Karpas-422 (cell line): Measurements from ENCODE around the gene TSC2. TPM values are rescaled to one million over a fixed set of nuclear protein-coding genes. Genes with fewer than 3 reads are reported as not detected.

ENCODE experiments used
- DNase-seq: peaks from one replicate; pipeline ENCODE4 v3.0.0-alpha.2; 2015
- H2AFZ ChIP-seq: fragments of 200-600 bp; sonication (generic); 2 replicates; pipeline ENCODE4 v1.6.1; 2014; ENCODE audit warnings: antibody characterized with exemption, low read length, mixed read lengths
- H3K27ac ChIP-seq: fragments of 200-600 bp; sonication (generic); 2 replicates; pipeline ENCODE4 v1.5.1; 2014; ENCODE audit warnings: mild to moderate bottlenecking, low read length, moderate library complexity
- H3K27me3 ChIP-seq: fragments of 200-600 bp; sonication (generic); 2 replicates; pipeline ENCODE4 v1.6.1; 2014; ENCODE audit warnings: low read length, mixed read lengths
- H3K36me3 ChIP-seq: fragments of 200-600 bp; sonication (generic); 2 replicates; pipeline ENCODE4 v1.6.1; 2014; ENCODE audit warnings: low read length, mixed read lengths; ENCODE audit not compliant: insufficient read depth
- H3K4me1 ChIP-seq: fragments of 200-600 bp; sonication (generic); 2 replicates; pipeline ENCODE4 v1.6.1; 2014; ENCODE audit warnings: mild to moderate bottlenecking, low read length, mixed read lengths
- H3K4me2 ChIP-seq: fragments of 200-600 bp; sonication (generic); 2 replicates; pipeline ENCODE4 v1.6.1; 2014; ENCODE audit warnings: low read length, low read depth, mild to moderate bottlenecking; ENCODE audit not compliant: poor library complexity, severe bottlenecking
- H3K4me3 ChIP-seq: fragments of 200-600 bp; sonication (generic); 2 replicates; pipeline ENCODE4 v1.5.1; 2014; ENCODE audit warnings: mild to moderate bottlenecking, antibody characterized with exemption, low read length, mixed read lengths
- H3K79me2 ChIP-seq: fragments of 200-600 bp; sonication (generic); 2 replicates; pipeline ENCODE4 v1.6.1; 2014; ENCODE audit warnings: mild to moderate bottlenecking, low read length, mixed read lengths
- H3K9ac ChIP-seq: fragments of 200-600 bp; sonication (generic); 2 replicates; pipeline ENCODE4 v1.6.0; 2014; ENCODE audit warnings: low read length
- H3K9me2 ChIP-seq: fragments of 200-600 bp; sonication (generic), shearing (Covaris generic); replicated peaks from 2 replicates; pipeline ENCODE4 v1.6.0; 2014; ENCODE audit warnings: mild to moderate bottlenecking, low read length, moderate library complexity; ENCODE audit not compliant: insufficient read depth
- H3K9me3 ChIP-seq: fragments of 300-700, 200-600 bp; sonication (generic); 2 replicates; pipeline ENCODE4 v1.6.1; 2014; ENCODE audit warnings: low read length, mixed read lengths
- H4K20me1 ChIP-seq: fragments of 200-600 bp; sonication (generic); 2 replicates; pipeline ENCODE4 v1.6.1; 2014; ENCODE audit warnings: mild to moderate bottlenecking, antibody characterized with exemption, low read length, low read depth; ENCODE audit not compliant: insufficient read depth
- total RNA-seq: library from RNA; depleted of rRNA; stranded (reverse); fragments of >200 nt; shearing (Covaris generic); gene quantifications from 2 replicates; pipeline ENCODE4 v1.2.3, GENCODE V29; 2014; ENCODE audit warnings: low replicate concordance

TSC2 gene
- total RNA-seq, 1 experiment from 2014 or later, result 33.3 TPM

- Histone ChIP-seq H3K4me1 (no peaks in the 10 kb centered on the region), H3K36me3 (peaks cover 1% of the 10 kb centered on the region), H2AFZ (no peak overlapping the region), H3K9ac (no peak overlapping the region), H3K9me2 (no peaks in the 10 kb centered on the region), H3K4me3 (no peak overlapping the region), H3K79me2 (no peaks in the 10 kb centered on the region), H3K27ac (no peak overlapping the region), H3K27me3 (no peaks in the 10 kb centered on the region), H4K20me1 (no peaks in the 10 kb centered on the region), H3K4me2 (no peak overlapping the region), H3K9me3 (no peaks in the 10 kb centered on the region)
- DNase-seq, result no peak
These were observed 13.2 kb downstream of the TSC2 start for GRCh38 chr16:2061023-2061422.

GRCh38 chr16:2061526-2061925 lies 13.7 kb downstream of the TSC2 start:
- Histone ChIP-seq H3K27ac (no peak overlapping the region), H3K36me3 (peaks cover 5% of the 10 kb centered on the region), H3K9ac (no peak overlapping the region), H3K79me2 (no peaks in the 10 kb centered on the region), H3K9me2 (no peaks in the 10 kb centered on the region), H3K9me3 (no peaks in the 10 kb centered on the region), H3K4me2 (no peak overlapping the region), H2AFZ (no peak overlapping the region), H3K4me1 (no peaks in the 10 kb centered on the region), H3K27me3 (no peaks in the 10 kb centered on the region), H3K4me3 (no peak overlapping the region), H4K20me1 (no peaks in the 10 kb centered on the region)
- no peak for DNase-seq

- Histone ChIP-seq H3K79me2 (no peaks in the 10 kb centered on the region), H3K9me3 (no peaks in the 10 kb centered on the region), H3K4me3 (no peak overlapping the region), H4K20me1 (no peaks in the 10 kb centered on the region), H3K27ac (no peak overlapping the region), H3K9ac (no peak overlapping the region), H2AFZ (no peak overlapping the region), H3K9me2 (no peaks in the 10 kb centered on the region), H3K4me2 (no peak overlapping the region), H3K4me1 (no peaks in the 10 kb centered on the region), H3K27me3 (no peaks in the 10 kb centered on the region), H3K36me3 (peaks cover 5% of the 10 kb centered on the region; the same call in 1 of the 2 replicates)
- DNase-seq, result no peak
These were observed 15.0 kb downstream of the TSC2 start for GRCh38 chr16:2062801-2063200.

- Histone ChIP-seq H3K4me2 (no peak overlapping the region), H3K4me3 (no peak overlapping the region), H3K79me2 (no peaks in the 10 kb centered on the region), H3K9me2 (no peaks in the 10 kb centered on the region), H3K9me3 (no peaks in the 10 kb centered on the region), H3K4me1 (no peaks in the 10 kb centered on the region), H3K36me3 (peaks cover 5% of the 10 kb centered on the region; the same call in 1 of the 2 replicates), H3K27ac (no peak overlapping the region), H3K27me3 (no peaks in the 10 kb centered on the region), H4K20me1 (no peaks in the 10 kb centered on the region), H3K9ac (no peak overlapping the region), H2AFZ (no peak overlapping the region)
- no peak for DNase-seq
These were observed 16.1 kb downstream of the TSC2 start for GRCh38 chr16:2063861-2064260.

GRCh38 chr16:2064368-2064945 lies 16.7 kb downstream of the TSC2 start:
- Histone ChIP-seq H3K4me3 (no peak overlapping the region), H3K9me2 (no peaks in the 10 kb centered on the region), H3K9me3 (no peaks in the 10 kb centered on the region), H3K4me1 (no peaks in the 10 kb centered on the region), H3K79me2 (no peaks in the 10 kb centered on the region), H3K4me2 (no peak overlapping the region), H3K36me3 (peaks cover 5% of the 10 kb centered on the region; the same call in 1 of the 2 replicates), H3K27ac (no peak overlapping the region), H4K20me1 (no peaks in the 10 kb centered on the region), H3K9ac (no peak overlapping the region), H3K27me3 (no peaks in the 10 kb centered on the region), H2AFZ (no peak overlapping the region)
- DNase-seq, result no peak

GRCh38 chr16:2066139-2066538 lies 18.4 kb downstream of the TSC2 start:
- Histone ChIP-seq H3K79me2 (no peaks in the 10 kb centered on the region), H3K4me3 (no peak overlapping the region), H3K9me2 (no peaks in the 10 kb centered on the region), H3K27me3 (no peaks in the 10 kb centered on the region), H3K4me2 (no peak overlapping the region), H3K36me3 (peaks cover 5% of the 10 kb centered on the region; the same call in 1 of the 2 replicates), H3K9ac (no peak overlapping the region), H4K20me1 (no peaks in the 10 kb centered on the region), H3K4me1 (no peaks in the 10 kb centered on the region), H3K27ac (no peak overlapping the region), H3K9me3 (no peaks in the 10 kb centered on the region), H2AFZ (no peak overlapping the region)
- no peak for DNase-seq

GRCh38 chr16:2070576-2071453 lies 23.0 kb downstream of the TSC2 start:
- H3K27ac ChIP-seq, result no peak overlapping the region
- no peaks in the 10 kb centered on the region for H3K9me3 ChIP-seq
- H3K27me3 ChIP-seq, result no peaks in the 10 kb centered on the region
- H3K9ac ChIP-seq, result no peak overlapping the region
- no peak overlapping the region for H2AFZ ChIP-seq
- H3K36me3 ChIP-seq, result peaks cover 5% of the 10 kb centered on the region; the same call in 1 of the 2 replicates
- no peaks in the 10 kb centered on the region for H4K20me1 ChIP-seq
- DNase-seq, result no peak
- no peaks in the 10 kb centered on the region for H3K9me2 ChIP-seq
- no peak overlapping the region for H3K4me3 ChIP-seq
- no peaks in the 10 kb centered on the region for H3K79me2 ChIP-seq
- no peaks in the 10 kb centered on the region for H3K4me1 ChIP-seq
- no peak overlapping the region for H3K4me2 ChIP-seq

DNA sequence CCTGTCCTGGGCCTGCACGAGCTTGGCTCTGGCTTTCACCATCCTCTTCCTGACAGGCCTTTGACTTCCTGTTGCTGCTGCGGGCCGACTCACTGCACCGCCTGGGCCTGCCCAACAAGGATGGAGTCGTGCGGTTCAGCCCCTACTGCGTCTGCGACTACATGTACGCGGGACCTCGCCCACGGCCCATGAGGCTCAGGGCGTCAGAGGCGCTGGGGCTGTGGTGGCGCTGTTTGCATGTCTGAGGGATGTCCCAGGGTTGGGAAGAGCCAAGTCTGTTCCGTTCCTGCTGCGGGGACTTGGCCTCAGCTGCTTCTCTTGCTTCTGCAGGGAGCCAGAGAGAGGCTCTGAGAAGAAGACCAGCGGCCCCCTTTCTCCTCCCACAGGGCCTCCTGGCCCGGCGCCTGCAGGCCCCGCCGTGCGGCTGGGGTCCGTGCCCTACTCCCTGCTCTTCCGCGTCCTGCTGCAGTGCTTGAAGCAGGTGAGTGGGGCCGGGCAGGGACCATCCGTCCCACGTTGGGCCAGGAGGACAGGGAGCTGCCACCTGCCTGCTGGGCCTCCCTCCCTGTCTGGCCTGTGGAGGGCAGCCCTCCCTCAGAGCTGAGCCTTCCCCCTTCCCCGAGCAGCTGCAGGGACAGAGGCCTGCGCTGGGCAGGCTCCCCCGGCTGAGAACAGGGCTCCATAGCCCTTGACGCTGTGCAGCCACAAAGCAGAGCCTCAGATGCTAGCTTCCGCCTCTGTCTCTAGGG lies 23.8 kb downstream of the TSC2 start:
- H3K27me3 ChIP-seq, result no peaks in the 10 kb centered on the region
- no peaks in the 10 kb centered on the region for H3K4me1 ChIP-seq
- no peaks in the 10 kb centered on the region for H3K36me3 ChIP-seq
- no peak overlapping the region for H2AFZ ChIP-seq
- no peaks in the 10 kb centered on the region for H3K9me3 ChIP-seq
- H3K9me2 ChIP-seq, result no peaks in the 10 kb centered on the region
- H3K4me2 ChIP-seq, result no peak overlapping the region
- no peak overlapping the region for H3K27ac ChIP-seq
- no peak overlapping the region for H3K4me3 ChIP-seq
- H3K79me2 ChIP-seq, result no peaks in the 10 kb centered on the region
- no peaks in the 10 kb centered on the region for H4K20me1 ChIP-seq
- DNase-seq, result no peak
- H3K9ac ChIP-seq, result no peak overlapping the region
